OCI-LY1 (cell line): Measurements from ENCODE around the gene FGF14.

ENCODE experiments used
- H2AFZ ChIP-seq: fragments of 200-600 bp; sonication (generic), shearing (Covaris generic); 2 replicates; pipeline ENCODE4 v1.6.0; 2014; ENCODE audit warnings: antibody characterized with exemption, mild to moderate bottlenecking, low read length
- H3F3A ChIP-seq: fragments of 200-600 bp; sonication (generic), shearing (Covaris generic); 2 replicates; pipeline ENCODE4 v1.6.0; 2014; ENCODE audit warnings: mild to moderate bottlenecking, antibody characterized with exemption, low read length, moderate library complexity; ENCODE audit not compliant: insufficient read depth
- H3K27ac ChIP-seq: fragments of 200-600 bp; sonication (generic); 2 replicates; pipeline ENCODE4 v1.5.1; 2014; ENCODE audit warnings: low read length, mixed run types, mild to moderate bottlenecking, low read depth; ENCODE audit not compliant: poor library complexity, severe bottlenecking
- H3K27me3 ChIP-seq: fragments of 200-600 bp; sonication (generic); 2 replicates; pipeline ENCODE4 v1.6.0; 2014; ENCODE audit warnings: antibody characterized with exemption, mild to moderate bottlenecking, low read length, moderate library complexity; ENCODE audit not compliant: insufficient read depth
- H3K36me3 ChIP-seq: fragments of 200-600 bp; sonication (generic); 2 replicates; pipeline ENCODE4 v1.6.1; 2014; ENCODE audit warnings: mild to moderate bottlenecking, antibody characterized with exemption, low read length, moderate library complexity, mixed read lengths; ENCODE audit not compliant: insufficient read depth
- H3K4me1 ChIP-seq: fragments of 200-600 bp; sonication (generic); 2 replicates; pipeline ENCODE4 v1.5.1; 2014; ENCODE audit warnings: mild to moderate bottlenecking, low read length, moderate library complexity; ENCODE audit not compliant: insufficient read depth, severe bottlenecking
- H3K4me2 ChIP-seq: fragments of 200-600 bp; sonication (generic), shearing (Covaris generic); 2 replicates; pipeline ENCODE4 v1.6.1; 2014; ENCODE audit warnings: low read length
- H3K4me3 ChIP-seq: fragments of 200-600 bp; sonication (generic); 2 replicates; pipeline ENCODE4 v1.5.1; 2014; ENCODE audit warnings: low read length, low read depth, mild to moderate bottlenecking, mixed read lengths; ENCODE audit not compliant: poor library complexity, severe bottlenecking
- H3K79me2 ChIP-seq: fragments of 200-600 bp; shearing (Covaris generic); 2 replicates; pipeline ENCODE4 v1.6.1; 2016; ENCODE audit warnings: mixed run types, low read length, mixed read lengths; ENCODE audit not compliant: insufficient read depth
- H3K9ac ChIP-seq: fragments of 200-600 bp; sonication (generic), shearing (Covaris generic); 2 replicates; pipeline ENCODE4 v1.6.1; 2014; ENCODE audit warnings: mild to moderate bottlenecking, low read length, mixed read lengths
- H3K9me2 ChIP-seq: fragments of 200-600 bp; sonication (generic), shearing (Covaris generic); 2 replicates; pipeline ENCODE4 v1.6.1; 2014; ENCODE audit warnings: low read depth, mild to moderate bottlenecking, low read length, mixed read lengths
- H3K9me3 ChIP-seq: fragments of 200-600 bp; shearing (Covaris generic); 2 replicates; pipeline ENCODE4 v1.6.1; 2014; ENCODE audit warnings: low read length, mixed read lengths
- H4K20me1 ChIP-seq: fragments of 200-600 bp; sonication (generic), shearing (Covaris generic); 2 replicates; pipeline ENCODE4 v1.6.0; 2016; ENCODE audit warnings: mild to moderate bottlenecking, low read length; ENCODE audit not compliant: insufficient read depth
- CTCF ChIP-seq: fragments of 200-600 bp; sonication (generic), shearing (Covaris generic); IDR thresholded peaks from 2 replicates; pipeline ENCODE4 v1.5.1; 2017; ENCODE audit warnings: mild to moderate bottlenecking, antibody characterized with exemption, low read length, moderate library complexity, mixed read lengths
- EZH2 ChIP-seq: fragments of 200-600 bp; sonication (generic), shearing (Covaris generic); IDR thresholded peaks from 2 replicates; pipeline ENCODE4 v1.8.0; 2017; ENCODE audit warnings: borderline replicate concordance, mixed run types, mild to moderate bottlenecking, antibody characterized with exemption, low read length, moderate library complexity, mixed read lengths

Gene FGF14

GRCh38 chr13:101811284-101811839 is 590.5 kb downstream of the FGF14 start:
- H3K4me3 ChIP-seq: no peak overlapping the region
- H3K9ac ChIP-seq: no peak overlapping the region
- no peaks in the 10 kb centered on the region for H3K27me3 ChIP-seq
- H4K20me1 ChIP-seq: no peaks in the 10 kb centered on the region
- TF ChIP-seq CTCF (no peak), EZH2 (no peak)
- no peak overlapping the region for H3K27ac ChIP-seq
- H3K79me2 ChIP-seq: no peaks in the 10 kb centered on the region
- H3K9me2 ChIP-seq: no peaks in the 10 kb centered on the region
- no peak overlapping the region for H2AFZ ChIP-seq
- H3K4me2 ChIP-seq: no peak overlapping the region
- H3F3A ChIP-seq: no peaks in the 10 kb centered on the region
- no peaks in the 10 kb centered on the region for H3K4me1 ChIP-seq
- no peaks in the 10 kb centered on the region for H3K36me3 ChIP-seq
- no peaks in the 10 kb centered on the region for H3K9me3 ChIP-seq

GRCh38 chr13:101799196-101799595 is 602.7 kb downstream of the FGF14 start:
- H3K9me3 ChIP-seq: no peaks in the 10 kb centered on the region
- no peak overlapping the region for H3K4me2 ChIP-seq
- no peaks in the 10 kb centered on the region for H3K4me1 ChIP-seq
- no peaks in the 10 kb centered on the region for H3K36me3 ChIP-seq
- H3K79me2 ChIP-seq: no peaks in the 10 kb centered on the region
- no peak overlapping the region for H2AFZ ChIP-seq
- no peak overlapping the region for H3K4me3 ChIP-seq
- H4K20me1 ChIP-seq: no peaks in the 10 kb centered on the region
- no peaks in the 10 kb centered on the region for H3K9me2 ChIP-seq
- H3F3A ChIP-seq: no peaks in the 10 kb centered on the region
- TF ChIP-seq CTCF: no peak
- TF ChIP-seq EZH2: no peak
- 0 out of 2 replicates have a peak, but pooled peaks cover under 1% of the 10 kb centered on the region for H3K27me3 ChIP-seq
- no peak overlapping the region for H3K27ac ChIP-seq
- no peak overlapping the region for H3K9ac ChIP-seq

- TF ChIP-seq CTCF (no peak), EZH2 (no peak)
- H3K4me1 ChIP-seq: no peaks in the 10 kb centered on the region
- no peaks in the 10 kb centered on the region for H3K9me2 ChIP-seq
- H4K20me1 ChIP-seq: no peaks in the 10 kb centered on the region
- H3K9ac ChIP-seq: no peak overlapping the region
- no peak overlapping the region for H3K27ac ChIP-seq
- peaks cover 5% of the 10 kb centered on the region; the same call in 1 of the 2 replicates for H3K27me3 ChIP-seq
- H3K4me2 ChIP-seq: no peak overlapping the region
- no peaks in the 10 kb centered on the region for H3K36me3 ChIP-seq
- H3K9me3 ChIP-seq: no peaks in the 10 kb centered on the region
- no peaks in the 10 kb centered on the region for H3F3A ChIP-seq
- H2AFZ ChIP-seq: no peak overlapping the region
- no peak overlapping the region for H3K4me3 ChIP-seq
- H3K79me2 ChIP-seq: no peaks in the 10 kb centered on the region
These were observed 603.4 kb downstream of the FGF14 start for GRCh38 chr13:101798437-101798836.
